ENCODE measurements around the gene ULBP1. TPM values are rescaled to one million over a fixed set of nuclear protein-coding genes. Genes with fewer than 3 reads are reported as not detected.
A peak's percentile ranks its signal among the peaks of the same experiment; 100 is the strongest.
"Not testable (repeated sequence)": the region's sequence is repeated elsewhere in the genome, so short reads cannot be mapped to it uniquely, and the experiment has no call there.

Gene ULBP1
- total RNA-seq, 1 experiment from 2014 or later, result 1.6 TPM

- peaks cover 85% of the 10 kb centered on the region for H3K27me3 Mint-ChIP-seq (ENCODE audit: low read depth)
- H3K27me3 ChIP-seq (ENCODE audit: insufficient read depth, low read length), result peaks cover 47% of the 10 kb centered on the region
- no peak overlapping the region for H3K14ac ChIP-seq (ENCODE audit: insufficient read depth, low read length)
- H4K91ac ChIP-seq (ENCODE audit: insufficient read length, low read depth, low read length), result no peak overlapping the region
- H2BK5ac ChIP-seq (ENCODE audit: insufficient read length, low read length), result no peak overlapping the region
- peaks cover 19% of the 10 kb centered on the region for H3K23me2 ChIP-seq (ENCODE audit: insufficient read length, low read depth, low read length, poor library complexity, severe bottlenecking)
- H3K23ac ChIP-seq (ENCODE audit: insufficient read length, low read depth, low read length), result no peak overlapping the region
- no peaks in the 10 kb centered on the region for H3K9me3 ChIP-seq (ENCODE audit: control insufficient read depth, low read depth, low read length)
- no peak overlapping the region for H3K56ac ChIP-seq (ENCODE audit: insufficient read length, low read depth, low read length)
- no peak overlapping the region for H2BK120ac ChIP-seq (ENCODE audit: low read depth, low read length, poor library complexity, severe bottlenecking)
- H3K4me2 ChIP-seq (ENCODE audit: insufficient read depth, insufficient read length, low read length), result no peak overlapping the region
- H3K79me1 ChIP-seq (ENCODE audit: insufficient read depth, low read depth, low read length, poor library complexity, severe bottlenecking), result no peaks in the 10 kb centered on the region
- no CpG with 5 or more reads among the region's 6 CpGs for WGBS (ENCODE audit: extremely low coverage, insufficient read length, low lambda C conversion rate)
- no peak overlapping the region for H2AFZ ChIP-seq (ENCODE audit: low read length)
- H3K4me3 Mint-ChIP-seq, result peak overlapping the region in 1 of 2 experiments; percentile 13; a peak in 2 of 5 replicates
- H3K4ac ChIP-seq (ENCODE audit: low read depth, low read length), result no peak overlapping the region
- no peak overlapping the region for H4K5ac ChIP-seq (ENCODE audit: insufficient read length, low read depth, low read length)
- peaks cover 4 to 6% of the 10 kb centered on the region in 2 experiments; a peak in 4 of 5 replicates for H3K9me3 Mint-ChIP-seq
- H3K79me2 ChIP-seq (ENCODE audit: insufficient read depth, low read length), result no peaks in the 10 kb centered on the region
- H3K27ac ChIP-seq (ENCODE audit: insufficient read length, low read depth, low read length), result no peak overlapping the region
- no peak overlapping the region for H3K9ac ChIP-seq (ENCODE audit: extremely low read depth, insufficient read length, low read length)
- TF ChIP-seq CTCF (conservative IDR thresholded peaks at IDR 0.05), result no peak
- H3K4me1 ChIP-seq (ENCODE audit: insufficient read depth, low read length), result no peaks in the 10 kb centered on the region
- H2BK15ac ChIP-seq (ENCODE audit: low read depth, low read length), result no peak overlapping the region
- no peak overlapping the region for H2BK20ac ChIP-seq (ENCODE audit: low read depth, low read length, poor library complexity, severe bottlenecking)
- H3K36me3 Mint-ChIP-seq (ENCODE audit: insufficient read depth in 1 of 3, low read depth in 3 of 3), result no peaks in the 10 kb centered on the region; a peak in 1 of 7 replicates
- peaks cover 12 to 18% of the 10 kb centered on the region in 2 experiments for H3K4me1 Mint-ChIP-seq
- no peaks in the 10 kb centered on the region for H4K20me1 ChIP-seq (ENCODE audit: control insufficient read depth, insufficient read depth, insufficient read length)
- H2BK12ac ChIP-seq (ENCODE audit: insufficient read length, low read depth, low read length), result no peak overlapping the region
- H2AK5ac ChIP-seq (ENCODE audit: insufficient read length, low read length), result no peak overlapping the region
- no peak overlapping the region for H4K8ac ChIP-seq (replicated peaks; ENCODE audit: insufficient read length, low read depth, low read length)
- no peak overlapping the region for H3K27ac Mint-ChIP-seq
- DNase-seq, result no peak
- H3T11ph ChIP-seq (ENCODE audit: low read length), result no peak overlapping the region
- H3K18ac ChIP-seq (ENCODE audit: insufficient read length, low read depth, low read length), result no peak overlapping the region
These were observed 42.4 kb upstream of the ULBP1 start for GRCh38 chr6:149921361-149921760.

GRCh38 chr6:149922091-149922490 is 41.7 kb upstream of the ULBP1 start:
- H2BK120ac ChIP-seq (ENCODE audit: low read depth, low read length, poor library complexity, severe bottlenecking); H3K27ac ChIP-seq (ENCODE audit: insufficient read length, low read depth, low read length); H3K56ac ChIP-seq (ENCODE audit: insufficient read length, low read depth, low read length); H4K20me1 ChIP-seq (ENCODE audit: control insufficient read depth, insufficient read depth, insufficient read length); H4K8ac ChIP-seq (replicated peaks; ENCODE audit: insufficient read length, low read depth, low read length); H3K23ac ChIP-seq (ENCODE audit: insufficient read length, low read depth, low read length); H3K9me3 Mint-ChIP-seq; H3K9me3 ChIP-seq (ENCODE audit: control insufficient read depth, low read depth, low read length); H2AFZ ChIP-seq (ENCODE audit: low read length); H3K36me3 Mint-ChIP-seq (ENCODE audit: insufficient read depth in 1 of 3, low read depth in 3 of 3); H3K79me2 ChIP-seq (ENCODE audit: insufficient read depth, low read length); H2AK5ac ChIP-seq (ENCODE audit: insufficient read length, low read length); DNase-seq; H3K79me1 ChIP-seq (ENCODE audit: insufficient read depth, low read depth, low read length, poor library complexity, severe bottlenecking); H3K4ac ChIP-seq (ENCODE audit: low read depth, low read length); H2BK20ac ChIP-seq (ENCODE audit: low read depth, low read length, poor library complexity, severe bottlenecking); H2BK5ac ChIP-seq (ENCODE audit: insufficient read length, low read length); H2BK15ac ChIP-seq (ENCODE audit: low read depth, low read length); H3K4me1 ChIP-seq (ENCODE audit: insufficient read depth, low read length); H4K91ac ChIP-seq (ENCODE audit: insufficient read length, low read depth, low read length); H3K14ac ChIP-seq (ENCODE audit: insufficient read depth, low read length); H3K27ac Mint-ChIP-seq; H3K18ac ChIP-seq (ENCODE audit: insufficient read length, low read depth, low read length); H3K9ac ChIP-seq (ENCODE audit: extremely low read depth, insufficient read length, low read length); H4K5ac ChIP-seq (ENCODE audit: insufficient read length, low read depth, low read length); H3T11ph ChIP-seq (ENCODE audit: low read length); H2BK12ac ChIP-seq (ENCODE audit: insufficient read length, low read depth, low read length): not testable (repeated sequence)
- peaks cover 19% of the 10 kb centered on the region for H3K23me2 ChIP-seq (ENCODE audit: insufficient read length, low read depth, low read length, poor library complexity, severe bottlenecking)
- H3K4me2 ChIP-seq (ENCODE audit: insufficient read depth, insufficient read length, low read length), result peak overlapping the region; percentile 78
- Mint-ChIP-seq H3K4me1 (peaks cover 12 to 19% of the 10 kb centered on the region in 2 experiments), H3K4me3 (peak overlapping the region; percentile 69 to 87), H3K27me3 (ENCODE audit: low read depth) (peaks cover 90% of the 10 kb centered on the region)
- no CpG with 5 or more reads among the region's 5 CpGs for WGBS (ENCODE audit: extremely low coverage, insufficient read length, low lambda C conversion rate)
- H3K27me3 ChIP-seq (ENCODE audit: insufficient read depth, low read length), result peaks cover 47% of the 10 kb centered on the region

All from H9 (cell line).